Hepatocyte (in vitro differentiated cells): ENCODE results near the gene ZNF652.

Source experiments
- EZH2 ChIP-seq: fragments of 200-600 bp; sonication (generic); IDR thresholded peaks from 2 replicates; pipeline ENCODE4 v1.6.1; 2016; ENCODE audit warnings: antibody characterized with exemption, mild to moderate bottlenecking, borderline replicate concordance
- TF ChIP-seq, protein P1 (sequence below): fragments of 200-600 bp; sonication (generic); IDR thresholded peaks from 2 replicates; pipeline ENCODE4 v1.5.1; 2016; ENCODE audit warnings: antibody characterized with exemption, mild to moderate bottlenecking; ENCODE audit not compliant: poor library complexity

DNA sequence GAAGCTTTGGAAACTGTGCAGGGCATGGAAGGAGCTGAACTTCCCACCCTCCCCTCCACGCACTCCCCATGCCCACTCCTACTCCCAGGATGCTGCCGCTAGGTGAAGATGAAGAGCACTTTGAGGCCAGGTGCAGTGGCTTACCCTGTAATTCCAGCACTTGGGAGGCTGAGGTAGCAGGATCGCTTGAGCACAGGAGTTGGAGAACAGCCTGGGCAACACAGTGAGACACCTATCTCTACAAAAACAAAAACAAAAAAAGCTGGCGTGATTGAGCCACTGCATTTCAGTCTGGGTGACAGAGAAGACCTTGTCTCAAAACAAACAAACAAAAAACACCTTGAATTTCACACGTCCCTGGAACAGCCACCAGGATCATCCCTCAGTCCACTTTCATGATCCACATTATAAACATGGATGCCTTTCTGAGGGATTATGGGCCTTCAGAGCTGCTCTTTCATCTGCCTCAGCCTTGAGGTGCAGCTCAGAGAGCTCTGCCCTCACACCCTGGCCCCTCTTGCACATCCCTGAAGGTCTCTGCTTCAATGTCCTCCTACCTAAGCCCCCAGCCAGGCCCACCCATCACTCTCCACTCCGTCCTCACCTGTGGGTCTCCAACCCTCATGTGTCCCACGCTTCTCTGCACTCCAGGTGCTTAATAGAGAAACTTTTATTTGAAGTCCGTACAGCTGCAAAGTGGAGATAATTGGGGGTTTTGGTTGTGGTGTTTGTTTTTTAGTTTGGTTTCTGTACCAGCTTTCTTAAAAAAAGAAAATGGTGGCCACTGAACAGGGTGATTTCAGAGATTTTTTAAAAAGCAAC is 26.9 kb upstream of the ZNF652 start:
- no peak for TF ChIP-seq EZH2
- TF ChIP-seq, protein P1, sequence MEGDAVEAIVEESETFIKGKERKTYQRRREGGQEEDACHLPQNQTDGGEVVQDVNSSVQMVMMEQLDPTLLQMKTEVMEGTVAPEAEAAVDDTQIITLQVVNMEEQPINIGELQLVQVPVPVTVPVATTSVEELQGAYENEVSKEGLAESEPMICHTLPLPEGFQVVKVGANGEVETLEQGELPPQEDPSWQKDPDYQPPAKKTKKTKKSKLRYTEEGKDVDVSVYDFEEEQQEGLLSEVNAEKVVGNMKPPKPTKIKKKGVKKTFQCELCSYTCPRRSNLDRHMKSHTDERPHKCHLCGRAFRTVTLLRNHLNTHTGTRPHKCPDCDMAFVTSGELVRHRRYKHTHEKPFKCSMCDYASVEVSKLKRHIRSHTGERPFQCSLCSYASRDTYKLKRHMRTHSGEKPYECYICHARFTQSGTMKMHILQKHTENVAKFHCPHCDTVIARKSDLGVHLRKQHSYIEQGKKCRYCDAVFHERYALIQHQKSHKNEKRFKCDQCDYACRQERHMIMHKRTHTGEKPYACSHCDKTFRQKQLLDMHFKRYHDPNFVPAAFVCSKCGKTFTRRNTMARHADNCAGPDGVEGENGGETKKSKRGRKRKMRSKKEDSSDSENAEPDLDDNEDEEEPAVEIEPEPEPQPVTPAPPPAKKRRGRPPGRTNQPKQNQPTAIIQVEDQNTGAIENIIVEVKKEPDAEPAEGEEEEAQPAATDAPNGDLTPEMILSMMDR: no peak
